Activated B cell treated with CpG ODN at 0.5 μM for 24 hours (primary cell): ENCODE measurements around the gene GAS6. TPM values are rescaled to one million over a fixed set of nuclear protein-coding genes. Genes with fewer than 3 reads are reported as not detected.

Experiments
- ATAC-seq: fragments of 200-7000 bp; cut with Tn5 transposase; one replicate; pipeline ENCODE4 v1.10.0; 2021; ENCODE audit warnings: low read depth, mild to moderate bottlenecking, moderate library complexity
- CTCF ChIA-PET: fragments of 350-600 bp; sonication (Branson Sonifier 250); formaldehyde crosslinking; loops from one replicate; lab custom pipeline; 2021; ENCODE audit warnings: antibody characterized with exemption; lab: Charles Lee
- POLR2A ChIA-PET: fragments of 350-600 bp; sonication (Branson Sonifier 250); formaldehyde crosslinking; loops from one replicate; lab custom pipeline; 2021; ENCODE audit warnings: antibody characterized with exemption; lab: Charles Lee
- DNase-seq: peaks from one replicate; pipeline ENCODE4 v3.0.0; 2022
- H3K27ac Mint-ChIP-seq: one replicate; pipeline ENCODE4 v1.8.0; 2020; ENCODE audit warnings: mixed read lengths
- H3K27me3 Mint-ChIP-seq: one replicate; pipeline ENCODE4 v1.8.0; 2021; ENCODE audit warnings: mixed read lengths
- H3K36me3 Mint-ChIP-seq: one replicate; pipeline ENCODE4 v1.8.0; 2021; ENCODE audit warnings: low read depth, mixed read lengths
- H3K4me1 Mint-ChIP-seq: one replicate; pipeline ENCODE4 v1.8.0; 2021; ENCODE audit warnings: mixed read lengths
- H3K4me3 Mint-ChIP-seq: one replicate; pipeline ENCODE4 v1.8.0; 2020; ENCODE audit warnings: mild to moderate bottlenecking, mixed read lengths
- H3K9me3 Mint-ChIP-seq: one replicate; pipeline ENCODE4 v1.8.0; 2020; ENCODE audit warnings: mixed read lengths
- CTCF ChIP-seq: fragments of 200-600 bp; IDR thresholded peaks from one replicate; pipeline ENCODE4 v1.8.0; 2022; ENCODE audit warnings: antibody characterized with exemption, mild to moderate bottlenecking
- intact Hi-C: fragments of 100-400 bp; cut with micrococcal nuclease; formaldehyde crosslinking; loops from one replicate; pipeline ENCODE4 v1.15.1; 2024
- total RNA-seq: library from RNA; stranded (reverse); gene quantifications from 2 replicates; pipeline ENCODE4 v1.2.3, GENCODE V29; 2022

Gene GAS6
- total RNA-seq, 1 donor from 2014 or later, result 1.4 TPM

- POLR2A ChIA-PET, result no interaction called here
- ATAC-seq (no peak), DNase-seq (no peak)
- Mint-ChIP-seq H3K27me3 (peaks cover 19% of the 10 kb centered on the region), H3K4me1 (peaks cover 4% of the 10 kb centered on the region), H3K9me3 (no peaks in the 10 kb centered on the region), H3K27ac (no peak overlapping the region), H3K36me3 (no peaks in the 10 kb centered on the region), H3K4me3 (no peak overlapping the region)
- no peak for TF ChIP-seq CTCF
- intact Hi-C loops, result no loop called here
- CTCF ChIA-PET, result no interaction called here
Measured at GRCh38 chr13:113856716-113857065, 7.2 kb downstream of the GAS6 start.

- POLR2A ChIA-PET, result no interaction called here
- Mint-ChIP-seq H3K4me3 (no peak overlapping the region), H3K27ac (no peak overlapping the region), H3K36me3 (no peaks in the 10 kb centered on the region), H3K27me3 (peaks cover 14% of the 10 kb centered on the region), H3K4me1 (peaks cover 4% of the 10 kb centered on the region), H3K9me3 (no peaks in the 10 kb centered on the region)
- intact Hi-C loops, result no loop called here
- TF ChIP-seq CTCF, result no peak
- no peak for ATAC-seq
- CTCF ChIA-PET, result no interaction called here
- DNase-seq, result no peak
Measured at GRCh38 chr13:113855931-113856715, 7.8 kb downstream of the GAS6 start.

- H3K4me3 Mint-ChIP-seq, result no peak overlapping the region
- H3K36me3 Mint-ChIP-seq, result no peaks in the 10 kb centered on the region
- CTCF ChIA-PET, result no interaction called here
- no peak for TF ChIP-seq CTCF
- H3K27ac Mint-ChIP-seq, result no peak overlapping the region
- DNase-seq, result no peak
- H3K27me3 Mint-ChIP-seq, result peaks cover 14% of the 10 kb centered on the region
- peaks cover 4% of the 10 kb centered on the region for H3K4me1 Mint-ChIP-seq
- no peaks in the 10 kb centered on the region for H3K9me3 Mint-ChIP-seq
- intact Hi-C loops, result no loop called here
- no peak for ATAC-seq
- POLR2A ChIA-PET, result no interaction called here
Measured at GRCh38 chr13:113855012-113855921, 8.6 kb downstream of the GAS6 start.

GRCh38 chr13:113854238-113855011 lies 9.5 kb downstream of the GAS6 start:
- CTCF ChIA-PET, result no interaction called here
- Mint-ChIP-seq H3K9me3 (no peaks in the 10 kb centered on the region), H3K27me3 (peaks cover 14% of the 10 kb centered on the region), H3K4me3 (no peak overlapping the region), H3K27ac (no peak overlapping the region), H3K36me3 (no peaks in the 10 kb centered on the region), H3K4me1 (peaks cover 4% of the 10 kb centered on the region)
- ATAC-seq, result no peak
- intact Hi-C loops, result no loop called here
- no peak for TF ChIP-seq CTCF
- no peak for DNase-seq
- POLR2A ChIA-PET, result no interaction called here
